ENCODE results near the gene GRM6. TPM values are rescaled to one million over a fixed set of nuclear protein-coding genes. Genes with fewer than 3 reads are reported as not detected.

The GRM6 gene
- total RNA-seq, 1 donor from 2014 or later, result not detected

DNA sequence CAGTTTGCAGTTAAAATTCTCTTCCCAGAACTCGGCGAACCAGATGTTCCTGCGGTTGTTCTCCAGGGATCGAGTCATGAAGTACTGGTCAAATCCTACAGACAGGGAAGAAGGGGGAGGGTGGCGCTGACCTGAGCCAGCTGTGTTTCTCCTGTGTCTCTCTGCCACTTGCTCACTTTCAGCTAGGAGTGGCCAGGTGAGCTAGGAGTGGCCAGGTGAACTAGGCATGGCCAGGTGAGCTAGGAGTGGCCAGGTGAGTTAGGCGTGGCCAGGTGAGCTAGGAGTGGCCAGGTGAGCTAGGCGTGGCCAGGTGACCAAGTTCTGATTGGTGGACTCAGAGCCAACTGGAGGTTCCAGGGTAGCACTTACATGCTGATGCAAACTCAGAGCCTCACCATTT lies 5.8 kb downstream of the GRM6 start:
- H3K4me1 ChIP-seq, result no peaks in the 10 kb centered on the region
- peaks cover 36% of the 10 kb centered on the region for H3K9me3 ChIP-seq
- no peak overlapping the region for H3K27ac ChIP-seq
- H3K27me3 ChIP-seq (ENCODE audit: low read depth), result peaks cover 13% of the 10 kb centered on the region
- DNase-seq (no peak), ATAC-seq (no peak)
- H3K4me3 ChIP-seq, result no peak overlapping the region
- TF ChIP-seq, protein P1, sequence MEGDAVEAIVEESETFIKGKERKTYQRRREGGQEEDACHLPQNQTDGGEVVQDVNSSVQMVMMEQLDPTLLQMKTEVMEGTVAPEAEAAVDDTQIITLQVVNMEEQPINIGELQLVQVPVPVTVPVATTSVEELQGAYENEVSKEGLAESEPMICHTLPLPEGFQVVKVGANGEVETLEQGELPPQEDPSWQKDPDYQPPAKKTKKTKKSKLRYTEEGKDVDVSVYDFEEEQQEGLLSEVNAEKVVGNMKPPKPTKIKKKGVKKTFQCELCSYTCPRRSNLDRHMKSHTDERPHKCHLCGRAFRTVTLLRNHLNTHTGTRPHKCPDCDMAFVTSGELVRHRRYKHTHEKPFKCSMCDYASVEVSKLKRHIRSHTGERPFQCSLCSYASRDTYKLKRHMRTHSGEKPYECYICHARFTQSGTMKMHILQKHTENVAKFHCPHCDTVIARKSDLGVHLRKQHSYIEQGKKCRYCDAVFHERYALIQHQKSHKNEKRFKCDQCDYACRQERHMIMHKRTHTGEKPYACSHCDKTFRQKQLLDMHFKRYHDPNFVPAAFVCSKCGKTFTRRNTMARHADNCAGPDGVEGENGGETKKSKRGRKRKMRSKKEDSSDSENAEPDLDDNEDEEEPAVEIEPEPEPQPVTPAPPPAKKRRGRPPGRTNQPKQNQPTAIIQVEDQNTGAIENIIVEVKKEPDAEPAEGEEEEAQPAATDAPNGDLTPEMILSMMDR (IDR thresholded peaks at IDR 0.05), result no peak
- intact Hi-C loops (cut with DNase I), result no loop called here
- no peaks in the 10 kb centered on the region for H3K36me3 ChIP-seq

DNA sequence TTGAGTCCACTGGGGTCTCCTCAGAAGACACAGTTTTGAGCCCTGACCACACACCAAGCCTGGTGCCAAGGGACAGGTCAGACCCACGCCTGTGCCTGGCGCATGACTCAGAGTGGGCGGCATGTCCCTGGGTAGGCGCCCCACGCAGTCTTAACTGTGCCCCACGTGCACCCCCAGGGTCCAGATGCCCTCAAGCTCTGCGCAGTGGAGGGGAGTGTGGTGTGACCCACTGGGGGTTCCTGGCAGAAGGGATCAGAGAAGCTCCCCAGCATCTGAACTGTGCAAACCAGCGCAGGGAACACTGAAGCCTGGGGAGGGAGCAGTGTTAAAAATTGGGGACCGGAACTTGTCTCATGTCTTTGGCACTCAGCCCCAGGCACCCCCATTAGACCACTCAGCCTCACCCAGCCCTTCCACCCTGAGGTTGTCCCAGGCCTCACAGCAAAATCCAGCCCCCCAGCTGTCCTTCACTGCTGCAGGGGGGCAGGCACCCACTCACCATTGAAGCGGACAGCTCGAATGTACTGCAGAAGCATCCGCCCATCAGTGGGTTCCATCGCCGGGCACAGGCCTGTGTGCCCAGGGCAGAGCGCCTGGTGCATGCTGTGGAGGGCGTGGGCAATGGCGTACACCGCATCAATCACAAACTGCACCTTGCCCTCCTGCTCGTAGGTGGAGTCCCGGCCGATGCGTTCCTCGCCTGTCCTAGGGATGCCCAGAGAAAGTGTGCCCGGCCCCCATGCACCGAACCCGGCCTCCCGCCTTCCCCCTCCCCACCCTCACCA lies 6.5 kb downstream of the GRM6 start:
- no peak for DNase-seq

DNA sequence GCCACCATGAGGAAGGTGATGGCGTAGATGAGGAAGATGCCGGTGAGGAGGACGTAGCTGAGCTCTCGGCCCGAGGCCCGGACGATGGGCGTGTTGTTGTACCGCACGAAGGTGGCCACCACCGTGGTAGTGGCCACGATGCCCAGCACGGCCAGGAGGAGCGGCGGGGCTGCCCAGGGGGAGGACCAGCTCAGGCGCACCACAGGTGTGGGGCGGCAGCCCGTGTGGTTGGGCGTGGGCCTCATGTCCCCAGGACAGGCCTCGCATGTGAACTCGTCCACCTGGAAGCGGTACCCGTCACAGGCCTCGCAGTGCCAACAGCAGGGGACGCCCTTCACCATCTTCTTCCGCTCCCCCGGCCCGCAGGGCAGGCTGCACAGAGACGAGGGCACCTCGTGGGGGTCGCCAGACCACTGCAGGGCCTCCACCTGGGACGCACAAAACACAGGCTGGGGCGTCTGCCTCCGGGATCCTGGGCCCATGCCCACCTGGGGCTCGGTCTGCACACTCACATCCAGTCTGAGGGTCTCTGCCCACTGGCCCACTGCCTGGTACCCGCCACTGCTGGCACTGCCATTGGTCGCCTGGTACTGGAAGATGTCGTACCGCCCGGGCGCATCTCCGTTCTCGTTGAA lies 8.7 kb downstream of the GRM6 start:
- peaks cover 56% of the 10 kb centered on the region for H3K9me3 ChIP-seq
- no peaks in the 10 kb centered on the region for H3K4me1 ChIP-seq
- ATAC-seq, result no peak
- no peak overlapping the region for H3K4me3 ChIP-seq
- no peak for DNase-seq
- no peak overlapping the region for H3K27ac ChIP-seq
- intact Hi-C loops (cut with DNase I), result no loop called here
- TF ChIP-seq, protein P1 (IDR thresholded peaks at IDR 0.05), result no peak
- H3K27me3 ChIP-seq (ENCODE audit: low read depth), result no peaks in the 10 kb centered on the region
- H3K36me3 ChIP-seq, result no peaks in the 10 kb centered on the region

More for the DNA sequence above, 6.5 kb downstream of the GRM6 start:
- H3K4me3 ChIP-seq, result no peak overlapping the region
- intact Hi-C loops (cut with DNase I), result no loop called here
- ATAC-seq, result no peak
- peaks cover 42% of the 10 kb centered on the region for H3K9me3 ChIP-seq
- TF ChIP-seq, protein P1 (IDR thresholded peaks at IDR 0.05), result no peak
- H3K27ac ChIP-seq, result no peak overlapping the region
- H3K27me3 ChIP-seq (ENCODE audit: low read depth), result peaks cover 6% of the 10 kb centered on the region
- H3K36me3 ChIP-seq, result no peaks in the 10 kb centered on the region
- no peaks in the 10 kb centered on the region for H3K4me1 ChIP-seq

DNA sequence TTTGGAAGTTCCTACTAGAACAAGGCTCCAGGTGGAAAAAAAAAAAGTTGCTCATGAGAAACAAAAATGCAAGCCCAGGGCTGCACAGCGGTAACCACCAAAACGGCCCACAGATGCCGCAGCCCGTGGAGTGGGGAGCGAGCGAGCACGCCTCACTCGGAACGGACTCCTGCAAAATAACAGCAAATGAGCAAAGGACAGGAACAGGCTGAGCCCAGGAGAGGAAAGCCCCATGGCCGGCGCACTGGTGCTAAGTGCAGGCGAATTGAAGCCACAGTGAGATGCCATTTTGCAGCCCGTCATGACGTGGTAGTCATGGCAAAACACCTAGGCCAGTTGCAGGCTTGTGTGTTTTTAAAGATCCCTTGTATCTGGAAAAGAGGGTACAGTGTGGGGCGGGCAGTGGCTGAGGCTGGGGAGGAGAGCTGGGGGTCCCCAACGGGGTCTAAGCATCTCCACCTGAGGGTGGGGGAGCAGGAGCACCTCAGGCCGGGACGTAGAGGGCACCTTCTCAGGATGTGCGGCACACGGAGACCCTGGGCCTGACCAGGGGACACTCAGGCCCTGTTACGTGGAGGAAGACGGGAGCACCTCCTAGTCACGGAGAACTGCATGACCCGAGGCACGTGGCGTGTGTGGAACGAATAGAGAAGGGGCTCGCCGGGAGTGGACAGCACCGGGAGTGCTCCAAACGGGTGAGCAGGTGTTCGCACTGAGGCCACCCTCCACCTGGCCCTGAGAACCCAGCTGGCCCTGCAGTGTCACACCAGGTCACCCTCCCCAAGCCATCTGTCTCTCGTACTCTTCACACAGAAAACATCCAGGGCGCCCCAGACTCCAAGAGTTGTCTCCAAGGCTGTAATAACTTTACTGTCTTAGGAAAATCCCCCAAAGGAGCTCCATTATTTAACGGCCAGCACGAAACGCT lies 10.7 kb downstream of the GRM6 start:
- DNase-seq, result no peak
- Histone ChIP-seq H3K4me3 (no peak overlapping the region), H3K27me3 (ENCODE audit: low read depth) (no peaks in the 10 kb centered on the region), H3K4me1 (no peaks in the 10 kb centered on the region), H3K9me3 (peaks cover 67% of the 10 kb centered on the region), H3K36me3 (no peaks in the 10 kb centered on the region), H3K27ac (no peak overlapping the region)
- intact Hi-C loops (cut with DNase I), result no loop called here
- no peak for ATAC-seq
- TF ChIP-seq, protein P1 (IDR thresholded peaks at IDR 0.05), result no peak

DNA sequence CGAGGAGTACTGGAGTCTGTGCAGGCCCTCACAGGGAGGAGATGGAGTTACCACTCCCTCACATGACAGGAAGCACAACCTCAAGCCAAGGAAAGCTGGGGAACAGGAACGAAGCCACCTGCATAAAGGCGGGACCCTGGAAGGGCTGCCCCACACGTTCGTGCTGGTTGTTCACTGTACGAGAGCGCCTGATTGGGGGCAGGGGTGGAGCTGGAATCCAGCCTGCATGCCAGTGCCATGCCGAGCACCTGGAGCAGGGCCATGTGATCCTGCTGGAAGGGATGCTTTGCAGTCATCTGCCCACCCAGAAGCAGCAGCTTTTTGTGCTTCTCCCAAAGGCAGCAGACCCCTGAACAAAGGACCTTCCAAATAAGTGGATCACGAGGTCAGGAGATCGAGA lies 11.4 kb downstream of the GRM6 start:
- H3K36me3 ChIP-seq, result no peaks in the 10 kb centered on the region
- H3K4me1 ChIP-seq, result no peaks in the 10 kb centered on the region
- TF ChIP-seq, protein P1 (IDR thresholded peaks at IDR 0.05), result no peak
- peaks cover 73% of the 10 kb centered on the region for H3K9me3 ChIP-seq
- H3K4me3 ChIP-seq, result no peak overlapping the region
- DNase-seq (no peak), ATAC-seq (no peak)
- H3K27me3 ChIP-seq (ENCODE audit: low read depth), result no peaks in the 10 kb centered on the region
- no peak overlapping the region for H3K27ac ChIP-seq
- intact Hi-C loops (cut with DNase I), result no loop called here

All from lower lobe of right lung (tissue), 2 donors.